T follicular helper cell (primary cell): ENCODE results near the gene TBKBP1.

Experiments used
- DNase-seq: peaks from one replicate; pipeline ENCODE4 v3.0.0-alpha.2; 2020; ENCODE audit warnings: low read depth

The TBKBP1 gene

GRCh38 chr17:47697906-47698711 is 4.1 kb downstream of the TBKBP1 start:
- DNase-seq: no peak

GRCh38 chr17:47698749-47699535 is 5.0 kb downstream of the TBKBP1 start:
- peak; percentile 60 for DNase-seq

DNA sequence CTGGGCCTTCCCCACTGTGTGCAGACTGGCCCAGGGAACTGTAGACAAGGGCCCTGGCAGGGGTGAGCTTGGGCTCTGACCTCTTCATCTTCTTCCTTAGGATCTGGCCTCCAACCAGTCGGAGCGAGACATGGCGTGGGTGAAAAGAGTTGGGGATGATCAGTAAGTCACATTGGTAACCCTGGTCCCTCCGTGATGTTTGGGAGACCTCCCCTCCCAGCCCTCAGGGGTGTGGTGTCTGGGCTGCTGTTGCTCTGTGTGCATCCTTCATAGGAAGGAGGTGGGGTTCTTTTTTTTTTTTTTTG is 5.5 kb downstream of the TBKBP1 start:
- no peak for DNase-seq

- DNase-seq: no peak
These were observed 6.8 kb downstream of the TBKBP1 start for GRCh38 chr17:47700471-47701449.

DNA sequence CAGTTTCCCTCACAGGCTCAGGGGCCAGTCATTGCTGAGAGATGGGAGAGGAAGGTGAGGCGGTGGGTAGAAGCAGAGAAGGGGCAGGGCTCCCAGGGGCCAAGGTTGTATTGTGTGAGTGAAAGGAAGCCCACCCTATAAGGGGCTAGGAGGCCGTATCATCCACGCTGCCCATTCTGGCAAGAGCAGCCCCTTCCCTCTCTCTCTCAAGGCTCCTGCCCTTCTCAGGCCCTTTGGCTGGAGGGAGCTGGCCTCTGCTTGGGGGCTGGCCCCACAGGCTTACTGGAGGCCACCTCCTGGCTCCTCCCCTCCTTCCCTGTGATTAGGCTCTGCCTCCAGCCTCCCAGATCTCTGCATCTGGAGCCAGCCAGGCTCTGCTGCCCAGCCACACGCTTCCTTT is 7.6 kb downstream of the TBKBP1 start:
- no peak for DNase-seq

GRCh38 chr17:47702391-47702995 is 8.5 kb downstream of the TBKBP1 start:
- no peak for DNase-seq

- no peak for DNase-seq
These were observed 9.2 kb downstream of the TBKBP1 start for GRCh38 chr17:47703191-47703591.

- no peak for DNase-seq
These were observed 9.7 kb downstream of the TBKBP1 start for GRCh38 chr17:47703671-47704070.

- DNase-seq: no peak
These were observed 10.2 kb downstream of the TBKBP1 start for GRCh38 chr17:47704116-47704515.

GRCh38 chr17:47704736-47705135 is 10.8 kb downstream of the TBKBP1 start:
- no peak for DNase-seq

- no peak for DNase-seq
These were observed 11.9 kb downstream of the TBKBP1 start for GRCh38 chr17:47705536-47706530.

DNA sequence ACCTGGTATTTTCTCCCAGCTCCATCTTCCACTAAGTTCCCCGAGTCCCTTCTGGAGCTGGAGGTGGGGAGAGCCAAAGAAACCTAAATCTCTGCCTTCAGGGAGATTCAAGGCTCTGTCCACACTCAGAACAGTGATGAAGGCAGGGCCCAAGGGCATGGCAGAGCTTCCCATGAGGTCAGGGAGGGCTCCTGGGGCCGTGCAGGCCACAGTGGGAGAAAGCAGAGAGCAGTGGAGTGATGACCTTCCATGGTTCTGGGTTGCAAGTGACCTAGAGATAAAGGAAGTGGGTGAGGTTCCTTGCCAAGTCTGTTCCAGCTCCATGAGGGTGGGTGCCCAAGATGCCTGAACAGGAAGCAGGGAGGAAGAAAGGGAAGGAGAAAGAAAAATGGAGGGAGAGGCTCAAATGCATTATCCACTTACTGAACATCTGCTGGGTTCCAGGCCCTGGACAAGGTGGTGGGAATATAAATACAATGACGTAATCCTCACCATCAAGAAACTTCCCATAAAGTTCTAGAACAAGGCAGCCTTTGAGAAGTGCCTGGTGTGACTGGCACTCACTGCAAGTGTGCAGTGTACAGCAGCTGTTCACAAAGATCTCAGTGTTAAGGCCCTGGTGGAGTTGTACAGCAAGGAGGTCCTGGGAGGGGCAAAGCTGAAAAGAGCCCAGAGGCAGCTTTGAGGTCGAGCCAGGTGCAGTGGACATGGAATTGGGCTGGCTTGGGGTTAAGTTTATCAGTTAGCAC is 13.3 kb downstream of the TBKBP1 start:
- no peak for DNase-seq

- DNase-seq: no peak
These were observed 13.9 kb downstream of the TBKBP1 start for GRCh38 chr17:47707884-47708283.

DNA sequence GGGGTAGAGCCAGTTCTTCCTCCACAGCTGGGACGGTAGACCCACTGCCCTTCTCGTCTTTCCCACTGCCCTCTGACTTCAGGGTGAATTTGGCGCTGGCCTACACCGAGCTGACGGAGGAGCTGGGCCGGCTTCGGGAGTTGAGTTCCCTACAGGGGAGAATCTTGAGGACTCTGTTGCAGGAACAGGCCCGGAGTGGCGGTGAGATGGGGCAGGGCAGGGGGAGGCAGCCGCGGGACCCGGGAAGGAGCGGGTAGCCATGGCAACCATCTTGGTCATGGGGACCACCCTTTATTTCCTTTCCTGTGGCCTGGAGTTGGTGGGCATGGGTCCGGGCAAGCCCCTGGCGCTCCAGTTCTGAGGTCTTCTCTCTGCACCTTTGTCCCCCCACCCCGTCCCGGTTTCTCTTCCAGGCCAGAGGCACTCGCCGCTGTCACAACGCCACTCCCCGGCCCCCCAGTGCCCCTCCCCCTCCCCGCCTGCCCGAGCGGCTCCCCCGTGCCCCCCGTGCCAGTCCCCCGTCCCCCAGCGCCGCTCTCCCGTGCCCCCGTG is 14.4 kb downstream of the TBKBP1 start:
- DNase-seq: no peak

DNA sequence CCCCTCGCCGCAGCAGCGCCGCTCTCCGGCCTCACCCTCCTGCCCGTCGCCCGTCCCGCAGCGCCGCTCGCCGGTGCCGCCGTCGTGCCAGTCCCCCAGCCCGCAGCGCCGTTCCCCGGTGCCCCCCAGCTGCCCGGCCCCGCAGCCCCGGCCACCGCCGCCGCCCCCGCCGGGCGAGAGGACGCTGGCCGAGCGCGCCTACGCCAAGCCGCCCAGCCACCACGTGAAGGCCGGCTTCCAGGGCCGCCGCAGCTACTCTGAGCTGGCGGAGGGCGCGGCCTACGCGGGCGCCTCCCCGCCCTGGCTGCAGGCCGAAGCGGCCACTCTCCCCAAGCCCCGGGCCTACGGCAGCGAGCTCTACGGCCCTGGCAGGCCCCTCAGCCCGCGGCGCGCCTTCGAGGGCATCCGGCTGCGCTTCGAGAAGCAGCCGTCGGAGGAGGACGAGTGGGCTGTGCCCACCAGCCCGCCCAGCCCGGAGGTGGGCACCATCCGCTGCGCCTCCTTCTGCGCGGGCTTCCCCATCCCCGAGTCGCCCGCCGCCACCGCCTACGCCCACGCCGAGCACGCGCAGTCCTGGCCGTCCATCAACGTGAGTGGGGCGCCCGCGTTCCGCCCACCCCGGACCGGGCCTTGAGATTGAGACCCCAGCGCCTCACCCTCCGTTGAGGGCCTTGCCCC is 15.0 kb downstream of the TBKBP1 start:
- DNase-seq: no peak

DNA sequence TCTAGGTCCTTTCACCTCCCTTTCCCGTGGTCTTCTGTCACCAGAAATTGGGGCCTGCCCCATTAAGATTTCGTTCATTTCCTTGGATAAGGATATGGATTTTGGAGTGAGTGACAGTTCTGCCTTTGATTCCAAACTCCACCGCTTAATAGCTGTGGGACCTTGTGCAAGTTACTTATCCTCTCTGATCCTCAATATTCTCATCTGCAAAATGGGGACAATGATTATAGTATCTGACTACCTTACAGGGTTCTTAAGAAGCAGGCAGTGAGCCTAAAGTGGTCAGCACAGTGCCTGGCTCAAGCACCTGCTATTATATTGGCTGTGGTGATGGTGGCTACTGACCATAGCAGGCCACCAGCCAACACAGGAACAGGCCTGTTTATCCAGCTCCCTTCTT is 15.6 kb downstream of the TBKBP1 start:
- no peak for DNase-seq

GRCh38 chr17:47711366-47712099 is 17.6 kb downstream of the TBKBP1 start:
- DNase-seq: no peak

GRCh38 chr17:47712330-47713023 is 18.5 kb downstream of the TBKBP1 start:
- no peak for DNase-seq
